IPS DF 4.7 (cell line): ENCODE measurements around the gene ITPK1.
"Not testable (repeated sequence)": the region's sequence is repeated elsewhere in the genome, so short reads cannot be mapped to it uniquely, and the experiment has no call there.

Experiments
- DNase-seq: peaks from one replicate; pipeline ENCODE4 v3.0.0-alpha.2; 2013; ENCODE audit warnings: low spot score; ENCODE audit errors: extremely low read depth

The ITPK1 gene

DNA sequence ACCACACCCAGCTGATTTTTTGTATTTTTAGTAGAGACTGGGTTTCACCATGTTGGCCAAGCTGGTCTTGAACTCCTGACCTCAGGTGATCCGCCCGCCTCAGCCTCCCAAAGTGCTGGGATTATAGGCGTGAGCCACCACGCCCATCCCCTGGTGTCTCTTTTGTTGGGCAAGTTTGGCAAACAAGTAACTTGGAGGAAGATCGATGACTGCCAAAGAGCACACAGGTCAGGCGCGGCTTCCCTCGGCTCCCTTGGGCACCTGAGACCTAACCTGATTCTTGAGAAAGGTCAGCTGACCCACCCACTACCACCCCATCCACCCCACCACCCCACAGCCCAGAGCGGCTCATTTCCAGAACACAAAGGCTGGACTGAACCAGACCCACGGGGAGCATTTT, 9.9 kb downstream of the ITPK1 start:
- not testable (repeated sequence) for DNase-seq

- no peak for DNase-seq
Measured at GRCh38 chr14:93105362-93105761, 10.4 kb downstream of the ITPK1 start.

DNA sequence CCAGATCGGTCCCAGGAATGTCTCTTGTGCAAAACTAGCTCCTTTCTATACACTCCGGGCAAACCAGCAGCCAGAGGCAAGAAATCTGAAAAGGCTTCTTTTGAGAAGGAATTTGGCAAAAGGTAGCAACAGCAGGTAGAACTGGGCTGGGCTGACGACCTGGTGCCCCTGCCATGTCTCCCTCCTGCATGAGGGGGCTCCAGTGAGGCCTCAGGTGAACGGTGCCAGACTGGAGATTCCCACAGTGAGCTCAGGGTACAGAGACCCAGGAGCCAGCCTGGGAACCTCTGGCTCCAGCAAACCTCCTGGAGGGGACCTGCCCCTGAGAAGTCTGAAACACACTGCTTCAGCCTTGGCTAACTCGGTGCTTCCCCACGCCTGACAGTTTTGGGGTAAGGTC, 10.8 kb downstream of the ITPK1 start:
- DNase-seq: no peak

GRCh38 chr14:93103392-93104080, 12.2 kb downstream of the ITPK1 start:
- no peak for DNase-seq

DNA sequence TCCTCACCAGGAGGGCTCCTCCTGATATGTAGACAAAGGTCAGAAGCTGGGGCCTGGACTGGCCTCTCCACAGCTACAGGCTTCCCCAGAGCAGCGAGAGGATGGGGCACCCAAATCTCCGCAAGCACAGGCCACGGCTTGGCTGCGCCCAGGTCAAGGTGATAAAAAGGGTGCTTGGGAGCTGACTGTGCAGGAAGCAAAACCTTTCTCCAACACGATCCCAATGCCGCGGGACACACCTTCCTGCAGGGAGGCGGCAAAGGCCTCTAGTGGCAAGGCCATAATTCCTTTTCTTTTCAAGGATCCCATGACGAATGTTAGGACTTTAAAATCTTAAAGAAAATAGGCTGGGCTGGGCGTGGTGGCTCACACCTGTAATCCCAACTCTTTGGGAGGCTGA, 13.6 kb downstream of the ITPK1 start:
- DNase-seq: no peak

GRCh38 chr14:93101181-93101580, 14.5 kb downstream of the ITPK1 start:
- no peak for DNase-seq

DNA sequence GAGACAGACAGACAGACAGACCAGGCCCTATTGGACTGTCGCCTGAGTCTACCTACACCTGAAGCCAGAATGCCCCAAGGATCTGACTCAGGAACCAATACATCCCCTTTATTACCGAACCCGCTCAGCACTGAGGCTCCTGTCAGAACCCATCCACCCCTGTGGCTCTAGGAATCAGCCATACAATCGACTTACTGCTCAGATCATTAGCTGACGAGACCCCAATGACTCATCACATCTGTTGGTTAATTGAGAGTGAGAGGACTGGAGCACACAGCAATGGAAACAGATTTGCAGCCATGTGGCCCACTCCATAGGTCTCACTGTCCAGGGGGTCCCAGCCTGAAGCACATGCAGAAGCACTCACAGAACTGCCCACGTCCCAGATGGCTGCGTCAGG, 15.2 kb downstream of the ITPK1 start:
- no peak for DNase-seq

DNA sequence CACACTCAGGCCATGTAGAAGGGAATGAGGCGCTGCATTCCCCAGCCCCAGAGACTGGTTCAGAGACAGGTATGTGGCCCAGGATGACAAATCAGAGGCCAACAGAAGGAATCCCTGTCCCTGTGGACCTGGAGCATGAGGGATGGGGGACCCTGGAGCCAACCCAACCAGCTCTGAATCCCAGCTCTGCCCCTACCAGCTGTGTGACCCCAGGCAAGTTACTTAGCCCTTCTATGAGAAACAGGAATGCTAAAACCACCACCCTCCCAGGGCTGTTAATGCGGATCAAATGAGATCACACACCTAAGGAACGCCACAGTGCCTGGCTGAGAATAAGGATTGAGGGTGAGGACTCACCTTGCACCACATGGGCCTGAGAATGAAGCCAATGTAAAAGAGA, 15.6 kb downstream of the ITPK1 start:
- no peak for DNase-seq

DNA sequence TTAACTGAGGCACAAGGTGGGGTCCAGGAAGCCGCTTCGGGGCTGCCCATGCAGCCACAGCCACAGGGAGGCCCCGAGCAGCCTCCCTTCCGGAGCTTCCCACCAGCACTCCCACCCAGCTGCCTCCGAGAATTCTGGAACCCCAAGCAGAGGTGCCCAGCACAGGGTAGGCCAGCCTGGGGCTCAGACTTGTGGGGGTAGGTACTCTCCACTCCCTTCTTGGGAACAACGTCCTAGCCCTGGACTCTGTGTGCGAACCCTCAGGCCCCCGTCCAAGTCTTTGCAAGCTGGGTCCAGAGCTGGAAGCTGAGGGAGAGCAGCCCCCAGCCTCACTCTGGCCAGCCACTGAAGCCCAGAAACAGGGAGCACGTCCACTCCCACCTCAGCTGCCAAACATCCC, 16.1 kb downstream of the ITPK1 start:
- no peak for DNase-seq

- DNase-seq: no peak
Measured at GRCh38 chr14:93099196-93099595, 16.5 kb downstream of the ITPK1 start.

GRCh38 chr14:93096691-93097322, 18.9 kb downstream of the ITPK1 start:
- no peak for DNase-seq

GRCh38 chr14:93095742-93096510, 19.8 kb downstream of the ITPK1 start:
- DNase-seq: no peak

- DNase-seq: no peak
Measured at GRCh38 chr14:93094121-93094918, 21.4 kb downstream of the ITPK1 start.

DNA sequence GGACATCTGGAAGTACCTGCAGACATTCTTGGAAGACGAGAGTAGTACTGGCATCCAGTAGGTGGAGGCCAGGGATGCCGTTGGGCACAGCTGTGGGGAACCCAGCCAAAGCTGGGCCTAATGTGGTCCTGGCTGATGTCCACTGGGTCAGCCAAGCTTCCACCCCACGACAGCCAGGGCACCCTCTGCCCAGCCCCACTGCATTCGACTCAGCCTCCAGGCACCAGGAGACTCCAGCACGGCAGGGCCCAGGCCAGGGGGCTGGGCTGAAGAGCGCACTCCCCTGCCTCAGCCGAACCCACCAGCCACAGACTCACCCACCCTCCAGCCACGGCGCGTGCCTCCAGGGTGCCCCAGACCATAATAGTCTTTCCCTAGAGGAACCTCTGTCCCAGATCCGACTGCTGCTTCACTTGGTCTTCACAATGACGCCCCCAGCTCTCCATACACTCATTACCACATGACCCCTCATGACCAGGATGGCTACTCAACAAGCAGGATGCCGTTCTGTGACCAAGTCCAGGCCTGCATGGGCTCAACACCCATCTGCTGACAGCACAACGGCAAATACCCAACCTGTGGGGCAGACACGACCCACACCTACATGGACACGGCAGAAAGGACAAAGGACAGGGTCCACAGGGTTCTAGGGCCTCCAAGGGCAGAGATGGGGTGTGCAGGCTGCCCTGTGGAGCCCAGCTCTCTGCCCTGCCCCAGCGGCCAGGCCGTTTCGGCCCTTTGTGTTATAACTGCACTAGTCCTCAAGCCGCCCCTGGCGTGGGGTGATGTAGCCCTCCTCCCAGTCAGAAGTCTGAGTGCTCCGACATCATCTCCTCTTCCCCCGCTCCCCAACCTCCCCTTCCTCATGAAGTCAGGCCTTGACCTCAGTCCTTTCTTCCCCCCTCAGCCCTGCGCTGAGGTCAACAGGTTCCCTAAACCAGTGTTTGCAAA, 22.8 kb downstream of the ITPK1 start:
- no peak for DNase-seq

DNA sequence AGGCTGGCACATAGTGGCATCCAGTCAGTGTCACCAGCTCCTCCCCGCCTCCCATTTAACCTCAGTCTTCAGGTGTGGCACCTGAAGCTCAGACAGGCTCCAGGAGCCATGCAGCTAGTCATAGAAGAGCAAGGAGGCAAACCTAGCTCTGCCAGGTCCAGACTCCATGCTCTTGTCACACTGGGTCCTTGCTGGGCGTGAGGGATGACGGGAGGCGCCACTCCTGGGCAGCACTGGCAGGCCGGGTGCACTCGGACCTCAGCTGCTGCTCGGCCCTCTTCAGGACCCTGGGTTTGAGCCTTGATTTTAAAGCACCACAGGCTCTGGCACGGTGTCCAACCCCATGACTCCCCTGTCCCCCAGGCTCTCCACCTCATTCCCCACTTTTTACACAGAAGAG, 24.1 kb downstream of the ITPK1 start:
- DNase-seq: no peak

GRCh38 chr14:93090826-93091555, 24.7 kb downstream of the ITPK1 start:
- DNase-seq: no peak

- DNase-seq: no peak
Measured at GRCh38 chr14:93089521-93090269, 26.0 kb downstream of the ITPK1 start.

GRCh38 chr14:93086441-93087055, 29.2 kb downstream of the ITPK1 start:
- no peak for DNase-seq

- no peak for DNase-seq
Measured at GRCh38 chr14:93085911-93086310, 29.8 kb downstream of the ITPK1 start.
